H1 (cell line): ENCODE results near the gene PPBP. TPM values are rescaled to one million over a fixed set of nuclear protein-coding genes. Genes with fewer than 3 reads are reported as not detected.

ENCODE experiments used
- CTCF ChIA-PET: fragments of 300-600 bp; sonication (Branson Sonifier 250); formaldehyde crosslinking; loops from one replicate; lab custom pipeline; 2021; ENCODE audit not compliant: partially characterized antibody; lab: Charles Lee
- POLR2A ChIA-PET: fragments of 300-600 bp; sonication (Branson Sonifier 250); formaldehyde crosslinking; loops from one replicate; lab custom pipeline; 2021; ENCODE audit warnings: inconsistent platforms; ENCODE audit not compliant: partially characterized antibody; lab: Charles Lee
- DNase-seq, 2 experiments: peaks; one replicate each; pipeline versions ENCODE4 v3.0.0 to v3.0.0-alpha.2; 2010 to 2022; ENCODE audit warnings: low spot score in 2 of 2, low read depth in 1 of 2, mixed read lengths in 1 of 2
- FAIRE-seq: peaks from 2 replicates; lab custom pipeline; 2011; peaks lifted over from hg19 to GRCh38; lab: Jason Lieb, UNC
- H2AFZ ChIP-seq: 2 replicates; pipeline ENCODE4 v1.8.1; 2012; ENCODE audit warnings: low read length, inconsistent platforms
- H2AK5ac ChIP-seq: 2 replicates; pipeline ENCODE4 v1.6.1; 2013; ENCODE audit warnings: low read depth, low read length
- H2BK120ac ChIP-seq: replicated peaks from 2 replicates; pipeline ENCODE3; 2013; ENCODE audit warnings: low read depth, low read length, inconsistent platforms
- H2BK12ac ChIP-seq: 2 replicates; pipeline ENCODE4 v1.6.1; 2013; ENCODE audit warnings: low read depth, low read length
- H2BK15ac ChIP-seq: 2 replicates; pipeline ENCODE4 v1.6.1; 2013; ENCODE audit warnings: low read length
- H2BK20ac ChIP-seq: 2 replicates; pipeline ENCODE4 v1.6.1; 2013; ENCODE audit warnings: low read length
- H2BK5ac ChIP-seq: 2 replicates; pipeline ENCODE4 v1.6.1; 2013; ENCODE audit warnings: low read depth, low read length
- H3K14ac ChIP-seq: 2 replicates; pipeline ENCODE4 v1.6.1; 2013; ENCODE audit warnings: inconsistent platforms; ENCODE audit not compliant: insufficient read length
- H3K18ac ChIP-seq: 2 replicates; pipeline ENCODE4 v1.6.1; 2013; ENCODE audit warnings: low read length; ENCODE audit errors: extremely low read depth
- H3K23ac ChIP-seq: 2 replicates; pipeline ENCODE4 v1.6.1; 2013; ENCODE audit warnings: inconsistent platforms; ENCODE audit not compliant: insufficient read length
- H3K23me2 ChIP-seq: 2 replicates; pipeline ENCODE4 v1.6.1; 2013; ENCODE audit warnings: low read depth, low read length
- H3K27ac ChIP-seq: 2 replicates; pipeline ENCODE4 v1.6.1; 2011; ENCODE audit warnings: low read depth, low read length, inconsistent platforms
- H3K27me3 ChIP-seq, 4 experiments: replicated peaks in 1 of 4; 1 replicate in 1 of 4; 2 replicates in 3 of 4; pipeline versions ENCODE4 v1.6.1 to v1.8.1; 2011 to 2013; ENCODE audit warnings: low read length in 3 of 4, mild to moderate bottlenecking in 3 of 4, inconsistent platforms in 2 of 4, mixed read lengths in 2 of 4, moderate library complexity in 1 of 4; ENCODE audit not compliant: control insufficient read depth in 3 of 4, insufficient read depth in 3 of 4; ENCODE audit errors: extremely low read depth in 1 of 4
- H3K36me3 ChIP-seq, 4 experiments: 2 replicates each; pipeline versions ENCODE4 v1.6.1 to v1.8.1; 2011 to 2013; ENCODE audit warnings: mild to moderate bottlenecking in 4 of 4, low read length in 3 of 4, moderate library complexity in 2 of 4, control low read depth in 1 of 4, inconsistent platforms in 1 of 4; ENCODE audit not compliant: insufficient read depth in 4 of 4, control insufficient read depth in 2 of 4
- H3K4ac ChIP-seq: replicated peaks from 2 replicates; pipeline ENCODE3; 2013; ENCODE audit warnings: low read length, low read depth, mixed read lengths, inconsistent platforms; ENCODE audit not compliant: insufficient read length
- H3K4me1 ChIP-seq, 4 experiments: replicated peaks in 1 of 4; 1 replicate in 1 of 4; 2 replicates in 3 of 4; pipeline versions ENCODE4 v1.6.1 to v1.8.1; 2011 to 2013; ENCODE audit warnings: low read length in 3 of 4, inconsistent platforms in 2 of 4, mixed read lengths in 1 of 4; ENCODE audit not compliant: insufficient read depth in 4 of 4, control insufficient read depth in 3 of 4
- H3K4me2 ChIP-seq, 2 experiments: 2 replicates each; pipeline versions ENCODE4 v1.6.1 to v1.8.1; 2011 to 2013; ENCODE audit warnings: low read depth in 2 of 2, low read length in 2 of 2, control low read depth in 1 of 2, inconsistent platforms in 1 of 2, mild to moderate bottlenecking in 1 of 2; ENCODE audit not compliant: insufficient read depth in 1 of 2
- H3K4me3 ChIP-seq, 4 experiments: fragments of 200-600, 300-600 bp in 1 of 4; sonication (generic), shearing (Covaris generic), sonication (Bioruptor Twin) in 1 of 4; 2 replicates each; pipeline versions ENCODE4 v1.5.1 to v1.8.1; 2011 to 2016; ENCODE audit warnings: low read length in 4 of 4, low read depth in 3 of 4, control low read depth in 2 of 4, inconsistent platforms in 2 of 4, mild to moderate bottlenecking in 2 of 4, mixed read lengths in 1 of 4, moderate library complexity in 1 of 4; ENCODE audit not compliant: insufficient read depth in 2 of 4; ENCODE audit errors: extremely low read depth in 1 of 4
- H3K56ac ChIP-seq: replicated peaks from 2 replicates; pipeline ENCODE3; 2013; ENCODE audit warnings: low read depth, mild to moderate bottlenecking, mixed read lengths, low read length, inconsistent platforms; ENCODE audit not compliant: insufficient read length
- H3K79me1 ChIP-seq: 2 replicates; pipeline ENCODE4 v1.6.1; 2013; ENCODE audit warnings: low read depth, low read length, control low read depth
- H3K79me2 ChIP-seq, 2 experiments: 2 replicates each; pipeline versions ENCODE4 v1.6.1 to v1.8.1; 2012 to 2013; ENCODE audit warnings: low read length in 2 of 2, mild to moderate bottlenecking in 2 of 2, inconsistent platforms in 1 of 2; ENCODE audit not compliant: insufficient read depth in 2 of 2, control insufficient read depth in 1 of 2
- H3K9ac ChIP-seq, 4 experiments: replicated peaks in 1 of 4; 1 replicate in 1 of 4; 2 replicates in 3 of 4; pipeline versions ENCODE4 v1.6.1 to v1.8.1; 2011 to 2013; ENCODE audit warnings: low read depth in 3 of 4, low read length in 3 of 4, control low read depth in 2 of 4, mild to moderate bottlenecking in 2 of 4, moderate library complexity in 2 of 4, inconsistent platforms in 1 of 4; ENCODE audit errors: extremely low read depth in 1 of 4
- H3K9me3 ChIP-seq, 2 experiments: 2 replicates each; pipeline versions ENCODE4 v1.6.1 to v1.8.1; 2012 to 2013; ENCODE audit warnings: mild to moderate bottlenecking in 2 of 2, moderate library complexity in 2 of 2, control low read depth in 1 of 2, inconsistent platforms in 1 of 2, low read depth in 1 of 2, low read length in 1 of 2, mixed read lengths in 1 of 2; ENCODE audit not compliant: insufficient read depth in 2 of 2
- H4K20me1 ChIP-seq, 2 experiments: replicated peaks in 1 of 2; 2 replicates each; pipeline versions ENCODE3 to v1.8.1; 2011 to 2013; ENCODE audit warnings: inconsistent platforms in 2 of 2, low read length in 2 of 2, mild to moderate bottlenecking in 1 of 2; ENCODE audit not compliant: insufficient read depth in 2 of 2, control insufficient read depth in 1 of 2
- H4K5ac ChIP-seq: 2 replicates; pipeline ENCODE4 v1.6.1; 2013; ENCODE audit warnings: low read length, low read depth, mixed read lengths, inconsistent platforms; ENCODE audit not compliant: insufficient read length
- H4K8ac ChIP-seq: 2 replicates; pipeline ENCODE4 v1.8.0; 2013; ENCODE audit warnings: mild to moderate bottlenecking, moderate library complexity, low read length, inconsistent platforms; ENCODE audit not compliant: insufficient read depth; ENCODE audit errors: extremely low read depth
- H4K91ac ChIP-seq: replicated peaks from 2 replicates; pipeline ENCODE3; 2013; ENCODE audit warnings: low read length, mixed read lengths, inconsistent platforms; ENCODE audit not compliant: insufficient read length
- RNF2 ChIP-seq: fragments of 200-900, 300-1000 bp; sonication (generic); IDR thresholded peaks from 2 replicates; pipeline ENCODE4 v1.7.1; 2016; ENCODE audit warnings: borderline replicate concordance, low read depth, mild to moderate bottlenecking, antibody characterized with exemption, low read length; ENCODE audit not compliant: poor library complexity, severe bottlenecking; ENCODE audit errors: missing control alignments
- YY1 ChIP-seq: IDR thresholded peaks from 2 replicates; pipeline ENCODE4 v1.6.1; 2011; ENCODE audit warnings: low read depth, mild to moderate bottlenecking, low read length
- WGBS, 2 experiments: shearing (Covaris generic) in 1 of 2; methylation state at CpG; one replicate each; pipeline versions ENCODE4 v1.1.6 to v1.1.7; 2013 to 2015; ENCODE audit warnings: low lambda C conversion rate in 2 of 2, mixed read lengths in 2 of 2, inconsistent platforms in 1 of 2, low coverage in 1 of 2, missing lambda C conversion rate in 1 of 2; ENCODE audit not compliant: insufficient replicate concordance in 2 of 2, insufficient coverage in 1 of 2, insufficient read length in 1 of 2; ENCODE audit errors: extremely low coverage in 1 of 2, missing lambda C conversion rate in 1 of 2; 5-methylcytosine and 5-hydroxymethylcytosine counted together
- polyA plus RNA-seq, 7 experiments: library from polyadenylated mRNA; depleted of rRNA in 3 of 7; stranded (reverse) in 5 of 7; unstranded in 2 of 7; fragments of >200 nt in 5 of 7; fragments of 200-250 nt in 2 of 7; gene quantifications; 1 replicate in 5 of 7; 2 replicates in 1 of 7; 4 replicates in 1 of 7; pipeline versions ENCODE4 v1.2.1 to v1.2.3, GENCODE V29; 2011 to 2013; ENCODE audit warnings: missing spikeins in 2 of 7, mixed read lengths in 2 of 7
- total RNA-seq: library from RNA; stranded (reverse); fragmentation: NEBNext Ultra II Directional; extraction: Animal tissue kit (Norgen Biotek cat#: 25700); gene quantifications from 2 replicates; pipeline ENCODE4 v1.2.1, GENCODE V29; 2021

The PPBP gene
- total and polyA plus RNA-seq, 2 of the 8 experiments (the other 6 are each of a cell fraction or from before 2014, with no cell fraction given): 0.18 to 0.43 TPM

- Histone ChIP-seq H3K4me2 (no peak overlapping the region), H3K4me1 (peaks cover 0 to 3% (median 0%) of the 10 kb centered on the region in 4 experiments; a peak in 1 of 7 replicates), H3K79me1 (no peaks in the 10 kb centered on the region), H4K5ac (no peak overlapping the region), H3K56ac (no peak overlapping the region), H2BK20ac (no peak overlapping the region), H4K8ac (no peak overlapping the region), H4K91ac (no peak overlapping the region), H3K23me2 (no peaks in the 10 kb centered on the region), H3K27me3 (no peaks in the 10 kb centered on the region), H2BK12ac (no peak overlapping the region), H2BK5ac (no peak overlapping the region), H3K4me3 (no peak overlapping the region), H2BK120ac (no peak overlapping the region), H4K20me1 (no peaks in the 10 kb centered on the region), H3K27ac (no peak overlapping the region), H3K79me2 (no peaks in the 10 kb centered on the region), H3K9me3 (no peaks in the 10 kb centered on the region), H2BK15ac (no peak overlapping the region), H3K18ac (no peak overlapping the region), H3K36me3 (no peaks in the 10 kb centered on the region; a peak in 1 of 8 replicates), H3K9ac (no peak overlapping the region), H3K4ac (no peak overlapping the region), H3K14ac (no peak overlapping the region), H3K23ac (no peak overlapping the region), H2AK5ac (no peak overlapping the region), H2AFZ (no peak overlapping the region)
- 91% methylated on average over 1 of the region's 1 CpG; no CpG with 5 or more reads in 1 of the 2 experiments for WGBS, 2 experiments
- TF ChIP-seq RNF2 (no peak), YY1 (no peak)
- no peak for FAIRE-seq
- ChIA-PET CTCF (interaction anchor here (0.6 to 1.1 kb wide), 2 partner anchors 12 to 736 kb away, joined by 3 read pairs; no protein-coding TSS in a partner anchor), POLR2A (interaction anchor here (0.7 kb wide), 1 partner anchor 111 kb away, joined by 3 read pairs; no protein-coding TSS in a partner anchor)
- DNase-seq: no peak
These were observed 3.7 kb upstream of the PPBP start for GRCh38 chr4:73991742-73992000.
